ENCODE results near the gene PTDSS2. TPM values are rescaled to one million over a fixed set of nuclear protein-coding genes. Genes with fewer than 3 reads are reported as not detected.

The PTDSS2 gene
- total and polyA plus RNA-seq, 2 of the 13 experiments (the other 11 are each of a cell fraction or from before 2014, with no cell fraction given): 21.7 to 26.4 TPM

DNA sequence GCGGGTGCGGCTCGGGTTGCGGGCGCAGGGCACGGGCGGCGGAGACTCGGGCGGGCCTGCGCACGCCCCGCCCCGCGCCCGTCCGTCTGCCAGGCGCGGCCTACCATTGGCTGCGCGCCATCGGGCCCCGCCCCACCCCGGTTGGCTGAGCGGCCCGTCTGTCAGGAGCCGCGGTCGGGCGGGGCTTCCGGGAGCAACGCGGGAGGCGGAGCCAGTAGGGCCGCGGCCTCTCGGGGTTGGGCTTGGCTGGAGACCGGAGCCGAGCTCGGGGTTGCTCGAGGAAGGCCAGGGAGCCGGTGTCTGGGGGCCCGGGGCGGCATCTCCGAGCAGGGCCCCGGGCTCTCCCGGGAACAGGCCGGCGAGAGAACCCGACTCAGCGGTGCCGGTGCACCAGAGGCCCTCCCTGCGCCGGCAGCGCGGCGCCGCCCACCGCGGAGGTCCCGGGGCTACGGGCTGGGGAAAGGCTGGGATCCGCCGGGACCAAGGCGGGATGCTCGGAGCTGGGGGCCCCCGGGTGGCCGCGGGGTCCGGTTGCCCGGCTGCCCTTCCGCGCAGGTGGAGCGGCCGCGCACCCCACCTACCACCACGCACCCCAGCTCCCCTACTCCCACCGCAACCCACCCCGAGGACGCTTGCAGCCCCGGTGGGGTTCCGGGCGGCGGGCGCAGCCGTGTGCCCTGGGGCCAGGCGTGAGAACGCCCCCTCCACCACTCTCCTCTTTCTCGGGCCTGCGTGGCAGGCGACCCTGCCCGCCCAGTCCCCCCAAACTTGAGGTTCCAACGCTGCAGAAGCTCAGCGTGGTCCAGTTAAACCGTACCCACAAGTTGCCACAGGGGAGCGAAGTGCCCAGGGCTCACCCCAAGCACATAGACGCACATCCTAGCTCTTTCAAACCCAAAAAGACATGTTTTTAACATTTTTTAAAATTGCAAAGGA lies 85.7 kb downstream of the PTDSS2 start, which contains the start of gene HRAS (continued):
- TF ChIP-seq, protein P1, sequence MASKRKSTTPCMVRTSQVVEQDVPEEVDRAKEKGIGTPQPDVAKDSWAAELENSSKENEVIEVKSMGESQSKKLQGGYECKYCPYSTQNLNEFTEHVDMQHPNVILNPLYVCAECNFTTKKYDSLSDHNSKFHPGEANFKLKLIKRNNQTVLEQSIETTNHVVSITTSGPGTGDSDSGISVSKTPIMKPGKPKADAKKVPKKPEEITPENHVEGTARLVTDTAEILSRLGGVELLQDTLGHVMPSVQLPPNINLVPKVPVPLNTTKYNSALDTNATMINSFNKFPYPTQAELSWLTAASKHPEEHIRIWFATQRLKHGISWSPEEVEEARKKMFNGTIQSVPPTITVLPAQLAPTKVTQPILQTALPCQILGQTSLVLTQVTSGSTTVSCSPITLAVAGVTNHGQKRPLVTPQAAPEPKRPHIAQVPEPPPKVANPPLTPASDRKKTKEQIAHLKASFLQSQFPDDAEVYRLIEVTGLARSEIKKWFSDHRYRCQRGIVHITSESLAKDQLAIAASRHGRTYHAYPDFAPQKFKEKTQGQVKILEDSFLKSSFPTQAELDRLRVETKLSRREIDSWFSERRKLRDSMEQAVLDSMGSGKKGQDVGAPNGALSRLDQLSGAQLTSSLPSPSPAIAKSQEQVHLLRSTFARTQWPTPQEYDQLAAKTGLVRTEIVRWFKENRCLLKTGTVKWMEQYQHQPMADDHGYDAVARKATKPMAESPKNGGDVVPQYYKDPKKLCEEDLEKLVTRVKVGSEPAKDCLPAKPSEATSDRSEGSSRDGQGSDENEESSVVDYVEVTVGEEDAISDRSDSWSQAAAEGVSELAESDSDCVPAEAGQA (IDR thresholded peaks at IDR 0.05; ENCODE audit: low read depth): no peak
- TF ChIP-seq, protein P1 (CRISPR knock-in tag; IDR thresholded peaks at IDR 0.05; ENCODE audit: borderline replicate concordance): no peak
- TF ChIP-seq, protein P2, sequence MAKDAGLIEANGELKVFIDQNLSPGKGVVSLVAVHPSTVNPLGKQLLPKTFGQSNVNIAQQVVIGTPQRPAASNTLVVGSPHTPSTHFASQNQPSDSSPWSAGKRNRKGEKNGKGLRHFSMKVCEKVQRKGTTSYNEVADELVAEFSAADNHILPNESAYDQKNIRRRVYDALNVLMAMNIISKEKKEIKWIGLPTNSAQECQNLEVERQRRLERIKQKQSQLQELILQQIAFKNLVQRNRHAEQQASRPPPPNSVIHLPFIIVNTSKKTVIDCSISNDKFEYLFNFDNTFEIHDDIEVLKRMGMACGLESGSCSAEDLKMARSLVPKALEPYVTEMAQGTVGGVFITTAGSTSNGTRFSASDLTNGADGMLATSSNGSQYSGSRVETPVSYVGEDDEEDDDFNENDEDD (CRISPR knock-in tag; IDR thresholded peaks at IDR 0.05; ENCODE audit: borderline replicate concordance): peak; percentile 58; the same call in 1 of the 2 replicates
- TF ChIP-seq ZNF775 (CRISPR knock-in tag; IDR thresholded peaks at IDR 0.05; ENCODE audit: borderline replicate concordance) (no peak), HDAC1 (CRISPR knock-in tag; IDR thresholded peaks at IDR 0.05) (no peak), ZNF382 (CRISPR knock-in tag; IDR thresholded peaks at IDR 0.05; ENCODE audit: borderline replicate concordance) (no peak), ZNF264 (CRISPR knock-in tag; IDR thresholded peaks at IDR 0.05) (no peak), TOPORS (CRISPR knock-in tag; IDR thresholded peaks at IDR 0.05) (no peak), EEA1 (CRISPR knock-in tag; IDR thresholded peaks at IDR 0.05; ENCODE audit: borderline replicate concordance) (no peak), SOX5 (CRISPR knock-in tag; IDR thresholded peaks at IDR 0.05; ENCODE audit: borderline replicate concordance) (no peak), IRF1 (CRISPR knock-in tag; IDR thresholded peaks at IDR 0.05; ENCODE audit: low read depth) (no peak), SALL1 (CRISPR knock-in tag; IDR thresholded peaks at IDR 0.05) (peak; percentile 47), ERF (CRISPR knock-in tag; IDR thresholded peaks at IDR 0.05) (peak; percentile 75), GATA4 (IDR thresholded peaks at IDR 0.05; ENCODE audit: borderline replicate concordance, low read depth) (no peak), NCOA2 (CRISPR knock-in tag; IDR thresholded peaks at IDR 0.05) (no peak)
- TF ChIP-seq, protein P3, sequence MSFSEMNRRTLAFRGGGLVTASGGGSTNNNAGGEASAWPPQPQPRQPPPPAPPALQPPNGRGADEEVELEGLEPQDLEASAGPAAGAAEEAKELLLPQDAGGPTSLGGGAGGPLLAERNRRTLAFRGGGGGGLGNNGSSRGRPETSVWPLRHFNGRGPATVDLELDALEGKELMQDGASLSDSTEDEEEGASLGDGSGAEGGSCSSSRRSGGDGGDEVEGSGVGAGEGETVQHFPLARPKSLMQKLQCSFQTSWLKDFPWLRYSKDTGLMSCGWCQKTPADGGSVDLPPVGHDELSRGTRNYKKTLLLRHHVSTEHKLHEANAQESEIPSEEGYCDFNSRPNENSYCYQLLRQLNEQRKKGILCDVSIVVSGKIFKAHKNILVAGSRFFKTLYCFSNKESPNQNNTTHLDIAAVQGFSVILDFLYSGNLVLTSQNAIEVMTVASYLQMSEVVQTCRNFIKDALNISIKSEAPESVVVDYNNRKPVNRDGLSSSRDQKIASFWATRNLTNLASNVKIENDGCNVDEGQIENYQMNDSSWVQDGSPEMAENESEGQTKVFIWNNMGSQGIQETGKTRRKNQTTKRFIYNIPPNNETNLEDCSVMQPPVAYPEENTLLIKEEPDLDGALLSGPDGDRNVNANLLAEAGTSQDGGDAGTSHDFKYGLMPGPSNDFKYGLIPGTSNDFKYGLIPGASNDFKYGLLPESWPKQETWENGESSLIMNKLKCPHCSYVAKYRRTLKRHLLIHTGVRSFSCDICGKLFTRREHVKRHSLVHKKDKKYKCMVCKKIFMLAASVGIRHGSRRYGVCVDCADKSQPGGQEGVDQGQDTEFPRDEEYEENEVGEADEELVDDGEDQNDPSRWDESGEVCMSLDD (CRISPR knock-in tag; IDR thresholded peaks at IDR 0.05; ENCODE audit: borderline replicate concordance): peak; percentile 56; the same call in 1 of the 2 replicates
- TF ChIP-seq, protein P4, sequence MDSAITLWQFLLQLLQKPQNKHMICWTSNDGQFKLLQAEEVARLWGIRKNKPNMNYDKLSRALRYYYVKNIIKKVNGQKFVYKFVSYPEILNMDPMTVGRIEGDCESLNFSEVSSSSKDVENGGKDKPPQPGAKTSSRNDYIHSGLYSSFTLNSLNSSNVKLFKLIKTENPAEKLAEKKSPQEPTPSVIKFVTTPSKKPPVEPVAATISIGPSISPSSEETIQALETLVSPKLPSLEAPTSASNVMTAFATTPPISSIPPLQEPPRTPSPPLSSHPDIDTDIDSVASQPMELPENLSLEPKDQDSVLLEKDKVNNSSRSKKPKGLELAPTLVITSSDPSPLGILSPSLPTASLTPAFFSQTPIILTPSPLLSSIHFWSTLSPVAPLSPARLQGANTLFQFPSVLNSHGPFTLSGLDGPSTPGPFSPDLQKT (CRISPR knock-in tag; IDR thresholded peaks at IDR 0.05; ENCODE audit: borderline replicate concordance): no peak
